RWPE1 (cell line): ENCODE results near the gene SLC44A1.

Experiments
- CTCF ChIA-PET: fragments of 350-600 bp; sonication (Branson Sonifier 250); formaldehyde crosslinking; extraction: SDS; loops from one replicate; lab custom pipeline; 2021; lab: Yijun Ruan, JAX
- POLR2A ChIA-PET: fragments of 400-600 bp; formaldehyde crosslinking; extraction: SDS; loops from one replicate; lab custom pipeline; 2020; ENCODE audit warnings: antibody characterized with exemption; ENCODE audit not compliant: low non-redundant PET; lab: Yijun Ruan, JAX
- DNase-seq: peaks from one replicate; pipeline ENCODE4 v3.0.0; 2012; ENCODE audit warnings: low spot score
- H3K27ac ChIP-seq: fragments of 450-650 bp; 2 replicates; pipeline ENCODE4 v1.5.1; 2017
- TF ChIP-seq, protein P1 (sequence below): fragments of 450-650 bp; conservative IDR thresholded peaks from 2 replicates; pipeline ENCODE4 v1.5.1; 2017; ENCODE audit warnings: low read depth, mild to moderate bottlenecking

SLC44A1 gene

DNA sequence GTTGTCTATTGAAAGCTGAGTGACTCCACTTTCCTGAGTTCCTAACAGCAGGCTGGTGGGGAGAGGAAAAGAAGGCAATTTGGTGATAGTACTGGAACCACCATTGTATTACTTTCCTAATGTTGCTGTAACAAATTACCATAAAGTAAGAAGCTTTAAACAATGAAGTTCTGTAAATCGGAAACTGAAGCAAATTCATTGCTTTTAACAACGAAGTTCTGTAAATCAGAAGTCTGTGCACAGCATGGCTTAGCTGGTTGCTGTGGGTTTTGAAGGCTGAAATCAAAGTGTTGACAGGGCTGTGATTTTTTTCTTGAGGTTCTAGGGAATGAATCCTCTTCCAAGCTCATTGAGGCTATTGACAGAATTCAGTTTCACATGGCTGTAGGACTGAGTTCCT lies 72.3 kb downstream of the SLC44A1 start:
- ChIA-PET POLR2A (no interaction called here), CTCF (interaction anchor here (1.5 kb wide), 1 partner anchor 10 kb away, joined by 4 read pairs; no protein-coding TSS in a partner anchor)
- DNase-seq = no peak

DNA sequence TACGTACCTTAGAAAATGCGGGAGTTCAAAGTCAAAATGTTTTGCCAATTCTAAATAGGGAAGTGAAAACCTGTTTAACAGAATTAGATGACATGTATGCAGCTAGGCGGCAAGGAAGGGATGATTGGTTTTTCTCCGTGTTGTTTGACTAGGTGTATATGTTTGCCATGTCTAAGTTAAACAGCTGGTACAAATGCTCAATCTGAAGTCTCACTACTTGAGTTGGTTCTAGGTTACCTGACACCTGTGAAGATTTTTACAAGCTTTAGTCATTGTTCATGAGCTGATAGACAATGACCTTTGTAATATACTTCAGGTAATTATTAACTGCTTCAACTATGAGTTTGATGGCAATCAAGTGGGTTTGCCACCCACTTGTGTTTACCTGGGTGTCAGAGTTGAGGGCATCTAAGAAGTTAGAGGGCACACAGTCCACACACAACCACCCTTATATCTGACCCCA lies 74.3 kb downstream of the SLC44A1 start:
- H3K27ac ChIP-seq = no peak overlapping the region
- CTCF ChIA-PET = interaction anchor here (0.6 kb wide), 2 partner anchors 26 to 793 kb away, joined by 3 read pairs; no protein-coding TSS in a partner anchor
- POLR2A ChIA-PET = no interaction called here

More for the DNA sequence above, 72.3 kb downstream of the SLC44A1 start:
- TF ChIP-seq, protein P1, sequence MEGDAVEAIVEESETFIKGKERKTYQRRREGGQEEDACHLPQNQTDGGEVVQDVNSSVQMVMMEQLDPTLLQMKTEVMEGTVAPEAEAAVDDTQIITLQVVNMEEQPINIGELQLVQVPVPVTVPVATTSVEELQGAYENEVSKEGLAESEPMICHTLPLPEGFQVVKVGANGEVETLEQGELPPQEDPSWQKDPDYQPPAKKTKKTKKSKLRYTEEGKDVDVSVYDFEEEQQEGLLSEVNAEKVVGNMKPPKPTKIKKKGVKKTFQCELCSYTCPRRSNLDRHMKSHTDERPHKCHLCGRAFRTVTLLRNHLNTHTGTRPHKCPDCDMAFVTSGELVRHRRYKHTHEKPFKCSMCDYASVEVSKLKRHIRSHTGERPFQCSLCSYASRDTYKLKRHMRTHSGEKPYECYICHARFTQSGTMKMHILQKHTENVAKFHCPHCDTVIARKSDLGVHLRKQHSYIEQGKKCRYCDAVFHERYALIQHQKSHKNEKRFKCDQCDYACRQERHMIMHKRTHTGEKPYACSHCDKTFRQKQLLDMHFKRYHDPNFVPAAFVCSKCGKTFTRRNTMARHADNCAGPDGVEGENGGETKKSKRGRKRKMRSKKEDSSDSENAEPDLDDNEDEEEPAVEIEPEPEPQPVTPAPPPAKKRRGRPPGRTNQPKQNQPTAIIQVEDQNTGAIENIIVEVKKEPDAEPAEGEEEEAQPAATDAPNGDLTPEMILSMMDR = no peak
- no peak overlapping the region for H3K27ac ChIP-seq

DNA sequence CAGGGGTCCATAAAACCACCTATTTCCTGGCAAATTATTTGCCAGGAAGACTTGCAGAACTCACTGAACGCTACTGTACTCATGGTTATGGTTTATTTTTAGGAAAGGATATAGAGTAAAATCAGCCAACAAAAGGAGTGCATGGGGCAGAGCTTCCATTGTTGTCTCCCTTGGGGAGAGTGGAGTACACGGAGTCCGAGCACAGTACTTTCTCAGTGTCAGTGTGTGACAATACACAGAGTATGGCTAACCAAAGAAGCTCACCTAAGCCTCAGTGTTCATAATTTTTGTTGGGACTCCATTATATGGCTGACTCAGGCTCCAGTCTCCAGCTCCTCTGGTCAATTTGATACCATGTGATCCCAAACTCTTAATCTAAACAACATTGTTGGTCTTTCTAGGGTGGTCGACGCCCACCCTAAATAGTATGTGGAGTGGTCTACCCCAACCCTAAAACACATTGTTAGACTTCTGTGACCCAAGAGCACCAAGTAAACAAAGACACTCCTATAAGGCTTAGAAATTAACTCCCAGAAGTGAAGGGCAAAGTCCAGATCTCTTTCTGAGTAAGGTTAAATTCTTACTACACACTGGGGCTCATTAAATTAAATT lies 74.9 kb downstream of the SLC44A1 start:
- TF ChIP-seq, protein P1 = no peak
- POLR2A ChIA-PET = no interaction called here
- CTCF ChIA-PET = interaction anchor here (0.5 to 0.6 kb wide), 2 partner anchors 25 to 94 kb away, joined by 3 to 4 read pairs; no protein-coding TSS in a partner anchor
- H3K27ac ChIP-seq = no peak overlapping the region
- DNase-seq = no peak

More for the DNA sequence above, 74.3 kb downstream of the SLC44A1 start:
- no peak for DNase-seq
- TF ChIP-seq, protein P1 = no peak

DNA sequence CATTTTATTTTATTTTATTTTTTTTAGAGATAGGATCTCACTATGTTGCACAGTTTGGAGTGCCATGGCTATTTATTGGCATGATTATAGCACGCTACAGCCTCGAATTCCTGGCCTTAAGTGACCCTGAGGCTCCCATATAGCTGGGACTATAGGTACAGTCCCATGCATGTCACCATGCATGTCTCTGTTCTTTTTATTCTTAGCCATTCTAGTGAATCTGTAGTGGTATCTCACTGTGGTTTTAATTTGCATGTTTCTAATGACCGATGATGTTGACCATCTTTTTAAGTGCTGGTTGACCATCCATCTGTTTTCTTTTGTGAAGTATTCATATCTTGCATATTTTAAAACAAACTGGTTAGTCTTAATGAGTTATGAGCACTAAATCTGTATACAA lies 76.1 kb downstream of the SLC44A1 start:
- no peak for DNase-seq
- POLR2A ChIA-PET = no interaction called here
- no peak overlapping the region for H3K27ac ChIP-seq
- TF ChIP-seq, protein P1 = no peak
- CTCF ChIA-PET = interaction anchor here (0.7 kb wide), 1 partner anchor 21 kb away, joined by 5 read pairs; no protein-coding TSS in a partner anchor

DNA sequence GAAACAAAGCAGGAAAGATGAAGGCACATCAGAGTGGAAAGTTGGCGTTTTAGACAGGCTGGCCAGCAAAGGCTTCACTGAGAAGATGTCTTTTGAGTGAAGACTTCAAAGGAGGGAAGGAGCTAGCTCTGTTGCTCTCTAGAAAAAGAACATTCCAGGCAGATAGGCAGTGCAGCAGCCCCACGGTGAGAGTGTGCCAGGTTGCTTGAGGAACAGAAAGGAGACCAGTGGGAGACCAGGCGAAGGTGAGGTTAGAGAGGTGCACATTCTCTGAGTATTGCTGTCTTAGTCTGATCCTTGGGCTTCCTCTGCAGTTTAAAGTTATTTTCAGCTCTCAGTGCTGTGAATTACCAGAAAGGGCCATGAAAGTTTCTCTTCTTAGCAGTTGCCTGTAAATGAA lies 83.8 kb downstream of the SLC44A1 start:
- no peak overlapping the region for H3K27ac ChIP-seq
- TF ChIP-seq, protein P1 = no peak
- ChIA-PET CTCF (no interaction called here), POLR2A (no interaction called here)
- DNase-seq = no peak

DNA sequence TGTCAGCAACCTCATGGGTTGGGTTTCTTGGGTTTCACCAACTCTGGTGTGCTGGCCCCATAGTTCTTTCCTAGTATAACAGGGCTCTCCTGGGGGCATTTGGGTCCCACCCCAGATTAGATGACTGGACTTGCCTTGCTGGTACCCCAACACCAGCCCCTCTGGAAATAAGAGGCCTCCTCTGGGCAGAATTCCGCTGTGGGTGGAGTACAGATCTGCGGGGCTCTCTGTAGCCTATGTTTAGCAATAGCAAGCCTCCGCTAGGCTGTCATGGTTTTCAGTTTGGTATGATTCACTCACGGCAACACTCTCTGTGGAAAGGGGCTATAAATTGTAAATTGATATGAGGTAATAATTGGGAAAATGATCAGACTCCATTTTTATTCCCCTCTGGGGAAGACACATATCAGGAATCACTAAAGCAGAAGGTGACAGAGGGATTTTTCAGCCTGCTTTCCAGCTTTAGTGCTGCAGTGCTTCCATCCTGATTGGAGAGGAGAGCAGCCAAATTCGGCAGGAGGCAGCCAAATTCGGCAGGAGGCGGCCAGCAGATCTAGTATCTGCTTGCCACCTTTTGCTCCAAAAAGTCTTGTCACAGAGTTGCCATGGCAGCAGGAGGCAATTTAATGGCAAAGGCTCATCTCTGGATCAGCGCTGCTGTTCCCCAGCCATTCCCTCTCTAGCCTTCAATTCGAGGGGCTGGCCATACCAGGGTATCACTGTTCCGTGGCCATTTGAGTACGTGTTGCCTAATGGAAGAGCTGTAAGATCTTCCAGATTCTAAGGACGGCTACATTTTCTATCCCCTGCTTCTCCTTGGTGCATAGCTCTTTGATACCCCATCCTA lies 84.6 kb downstream of the SLC44A1 start:
- ChIA-PET POLR2A (no interaction called here), CTCF (no interaction called here)
- no peak for DNase-seq
- H3K27ac ChIP-seq = no peak overlapping the region
- TF ChIP-seq, protein P1 = no peak
